MCF 10A (cell line): Measurements from ENCODE around the gene CPO. TPM values are rescaled to one million over a fixed set of nuclear protein-coding genes. Genes with fewer than 3 reads are reported as not detected.
A peak's percentile ranks its signal among the peaks of the same experiment; 100 is the strongest.

ENCODE experiments used
- BruUV-seq: library from RNA; stranded (reverse); fragments of 400-500 nt; replicated peaks from 2 replicates; lab custom pipeline; 2021; lab: Mats Ljungman, UMichigan
- CTCF ChIA-PET: fragments of 300-600 bp; sonication (Branson Sonifier 250); formaldehyde crosslinking; extraction: SDS; loops from one replicate; lab custom pipeline; 2021; ENCODE audit warnings: antibody characterized with exemption, inconsistent platforms; lab: Yijun Ruan, JAX
- POLR2A ChIA-PET: fragments of 300-600, 350-650 bp; sonication (Branson Sonifier 250); formaldehyde crosslinking; extraction: SDS; loops from one replicate; lab custom pipeline; 2020; ENCODE audit warnings: antibody characterized with exemption, inconsistent platforms; lab: Yijun Ruan, JAX
- DNase-seq: peaks from one replicate; pipeline ENCODE4 v3.0.0-alpha.2; 2018; ENCODE audit not compliant: unreplicated experiment
- H3K27ac Mint-ChIP-seq: one replicate; pipeline ENCODE4 v1.8.0; 2022; ENCODE audit warnings: mild to moderate bottlenecking, low read depth, mixed read lengths; ENCODE audit not compliant: unreplicated experiment
- H3K27me3 Mint-ChIP-seq: one replicate; pipeline ENCODE4 v1.8.0; 2022; ENCODE audit warnings: mixed read lengths; ENCODE audit not compliant: insufficient read depth, unreplicated experiment
- H3K36me3 Mint-ChIP-seq: one replicate; pipeline ENCODE4 v1.8.0; 2022; ENCODE audit warnings: mild to moderate bottlenecking, moderate library complexity, mixed read lengths; ENCODE audit not compliant: insufficient read depth, unreplicated experiment
- H3K4me1 Mint-ChIP-seq: one replicate; pipeline ENCODE4 v1.8.0; 2022; ENCODE audit warnings: mixed read lengths; ENCODE audit not compliant: insufficient read depth, unreplicated experiment
- H3K4me3 Mint-ChIP-seq: one replicate; pipeline ENCODE4 v1.8.0; 2022; ENCODE audit warnings: mild to moderate bottlenecking, moderate library complexity, mixed read lengths; ENCODE audit not compliant: unreplicated experiment
- H3K9me3 Mint-ChIP-seq: one replicate; pipeline ENCODE4 v1.8.0; 2022; ENCODE audit warnings: mixed read lengths; ENCODE audit not compliant: unreplicated experiment
- CTCF ChIP-seq: fragments of 200-600 bp; IDR thresholded peaks from one replicate; pipeline ENCODE4 v1.8.0; 2022; ENCODE audit warnings: antibody characterized with exemption, mild to moderate bottlenecking; ENCODE audit not compliant: unreplicated experiment
- intact Hi-C: fragments of 100-400 bp; cut with micrococcal nuclease; formaldehyde crosslinking; loops from 2 replicates; pipeline ENCODE4 v1.14.1; 2022
- total RNA-seq: library from RNA; stranded (reverse); gene quantifications from 2 replicates; pipeline ENCODE4 v1.2.3, GENCODE V29; 2022

Gene CPO
- total RNA-seq, 1 experiment from 2014 or later, result not detected

- ChIA-PET CTCF (interaction anchor here (0.6 to 1.1 kb wide), 4 partner anchors 12 to 479 kb away, joined by 3 to 7 read pairs (median 4); no protein-coding TSS in a partner anchor), POLR2A (no interaction called here)
- H3K36me3 Mint-ChIP-seq, result no peaks in the 10 kb centered on the region
- BruUV-seq, result no TSS peak
- H3K4me3 Mint-ChIP-seq, result no peak overlapping the region
- no peak for TF ChIP-seq CTCF
- no peaks in the 10 kb centered on the region for H3K27me3 Mint-ChIP-seq
- peaks cover 8% of the 10 kb centered on the region for H3K9me3 Mint-ChIP-seq
- peaks cover 13% of the 10 kb centered on the region for H3K4me1 Mint-ChIP-seq
- no peak for DNase-seq
- H3K27ac Mint-ChIP-seq, result no peak overlapping the region
- intact Hi-C loops, result no loop called here
Measured at GRCh38 chr2:206993964-206994363, 54.6 kb downstream of the CPO start.

- H3K4me1 Mint-ChIP-seq, result peaks cover 9% of the 10 kb centered on the region
Measured at GRCh38 chr2:206996556-206997065, 57.3 kb downstream of the CPO start.

GRCh38 chr2:207008105-207008990 lies 69.0 kb downstream of the CPO start:
- Mint-ChIP-seq H3K27ac (no peak overlapping the region), H3K9me3 (no peaks in the 10 kb centered on the region), H3K4me1 (peaks cover 20% of the 10 kb centered on the region), H3K4me3 (no peak overlapping the region), H3K27me3 (no peaks in the 10 kb centered on the region), H3K36me3 (no peaks in the 10 kb centered on the region)
- ChIA-PET POLR2A (interaction anchor here (0.6 kb wide), 1 partner anchor 231 kb away, joined by 3 read pairs; no protein-coding TSS in a partner anchor), CTCF (interaction anchor here (0.6 kb wide), 1 partner anchor 446 kb away, joined by 3 read pairs; no protein-coding TSS in a partner anchor)
- peak; percentile 17 for TF ChIP-seq CTCF
- BruUV-seq, result no TSS peak
- peak; percentile 11 for DNase-seq
- intact Hi-C loops, result no loop called here

More at GRCh38 chr2:206996556-206997065, 57.3 kb downstream of the CPO start:
- Mint-ChIP-seq H3K4me3 (no peak overlapping the region), H3K27me3 (no peaks in the 10 kb centered on the region), H3K36me3 (no peaks in the 10 kb centered on the region), H3K27ac (no peak overlapping the region), H3K9me3 (peaks cover 9% of the 10 kb centered on the region)
- ChIA-PET CTCF (interaction anchor here (0.6 to 0.7 kb wide), 2 partner anchors 162 to 301 kb away, joined by 3 to 5 read pairs; no protein-coding TSS in a partner anchor), POLR2A (no interaction called here)
- no TSS peak for BruUV-seq
- TF ChIP-seq CTCF, result no peak
- no peak for DNase-seq
- intact Hi-C loops, result no loop called here

- CTCF ChIA-PET, result no interaction called here
- Mint-ChIP-seq H3K4me1 (peaks cover 34% of the 10 kb centered on the region), H3K27ac (peak overlapping the region; percentile 30), H3K36me3 (no peaks in the 10 kb centered on the region), H3K9me3 (no peaks in the 10 kb centered on the region), H3K27me3 (no peaks in the 10 kb centered on the region), H3K4me3 (no peak overlapping the region)
- BruUV-seq, result no TSS peak
- POLR2A ChIA-PET, result interaction anchor here (0.8 kb wide), 1 partner anchor 246 kb away, joined by 3 read pairs; no protein-coding TSS in a partner anchor
- peak; percentile 35 for DNase-seq
- intact Hi-C loops, result no loop called here
- TF ChIP-seq CTCF, result no peak
Measured at GRCh38 chr2:207012461-207012860, 73.1 kb downstream of the CPO start.
